UCSD-AML1 (cell line): ENCODE measurements around the gene SMPDL3B.
"Not testable (repeated sequence)": the region's sequence is repeated elsewhere in the genome, so short reads cannot be mapped to it uniquely, and the experiment has no call there.

ENCODE experiments used
- DNase-seq: peaks from one replicate; lab custom pipeline; 2025; ENCODE audit not compliant: unreplicated experiment; lab: John Stamatoyannopoulos, UW

Gene SMPDL3B

DNA sequence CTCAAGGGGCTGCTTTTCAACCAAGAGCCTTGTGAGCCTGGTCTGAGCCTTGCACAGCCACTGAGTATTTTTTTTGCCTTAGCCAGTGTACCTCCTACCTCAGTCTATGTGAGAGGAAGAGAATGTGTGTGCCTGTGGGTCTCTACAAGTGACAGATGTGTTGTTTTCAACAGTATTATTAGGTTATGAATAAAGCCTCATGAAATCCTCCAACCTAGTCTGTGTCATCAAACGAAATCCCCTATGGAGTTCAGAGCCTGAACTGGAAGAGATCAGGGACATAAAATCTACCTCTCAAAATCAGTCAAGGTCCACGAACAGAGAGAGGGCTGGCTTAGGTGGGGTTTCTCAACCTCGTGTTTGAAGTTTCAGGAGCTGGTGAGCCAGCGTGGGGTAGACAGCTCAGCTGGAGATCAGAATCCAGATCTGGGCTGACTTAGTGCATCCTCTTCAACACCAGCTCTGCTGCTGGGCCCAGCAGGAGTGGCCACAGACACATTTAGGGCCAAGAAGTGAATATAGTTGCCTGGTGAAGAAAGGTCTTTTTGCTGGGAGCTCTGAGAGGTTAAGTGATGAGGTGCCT, 33.2 kb downstream of the SMPDL3B start:
- no peak for DNase-seq

DNA sequence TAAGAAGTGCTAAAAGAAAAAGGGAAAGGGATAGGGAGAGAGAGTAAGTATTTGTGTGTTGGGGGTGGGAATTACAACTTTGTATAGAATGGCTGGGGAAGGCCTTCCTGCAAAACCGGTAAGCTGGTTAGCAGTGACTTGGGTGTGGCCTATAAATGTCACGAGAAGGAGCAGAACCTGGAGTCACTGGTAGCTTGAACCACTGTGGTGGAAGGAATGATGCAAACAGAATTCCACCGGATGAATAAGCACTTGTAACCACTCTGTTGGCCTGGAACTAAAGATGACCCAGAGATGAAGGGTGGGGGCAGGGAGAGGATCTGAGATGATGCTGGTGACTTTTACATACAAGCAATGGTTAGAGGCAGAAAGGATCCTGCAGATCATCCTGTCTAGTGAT, 33.9 kb downstream of the SMPDL3B start:
- no peak for DNase-seq

DNA sequence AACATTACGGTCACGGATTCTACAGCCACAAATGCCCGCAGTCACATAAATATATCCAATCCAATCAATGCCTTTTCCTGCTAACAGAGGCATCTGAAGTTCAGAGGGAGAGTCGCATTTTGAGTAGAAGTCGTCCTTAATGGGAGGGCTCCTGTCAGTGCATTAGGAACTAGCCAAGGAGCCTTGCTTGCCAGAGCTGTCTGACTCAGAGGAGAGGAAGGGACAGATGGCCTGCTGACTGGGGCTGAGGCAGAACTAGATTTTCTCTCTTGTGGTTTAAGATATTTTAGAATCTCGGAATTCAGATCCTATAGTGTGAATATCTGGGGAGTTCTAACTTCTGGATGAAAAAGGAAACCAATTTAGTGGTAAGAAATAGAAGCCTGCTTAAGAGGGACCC, 35.6 kb downstream of the SMPDL3B start:
- no peak for DNase-seq

DNA sequence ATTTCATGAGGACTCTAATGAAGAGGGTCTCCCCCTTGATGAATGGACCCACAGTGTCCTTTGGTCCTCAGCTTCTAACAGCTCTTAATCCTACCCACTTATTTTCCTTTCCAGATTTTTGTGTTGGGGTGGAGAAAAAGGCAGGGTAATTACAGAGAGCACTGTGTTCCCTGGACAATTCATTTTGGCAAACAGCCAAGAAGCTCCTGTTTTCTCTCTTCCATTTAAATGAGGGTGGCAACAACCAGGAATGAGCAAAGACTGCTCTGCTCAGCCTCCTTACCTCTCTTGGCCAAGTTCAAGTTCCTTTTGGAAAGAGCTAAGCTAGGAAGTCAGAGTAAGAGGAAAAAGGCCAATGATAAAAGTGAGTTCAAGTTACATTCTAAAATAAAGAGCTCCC, 36.9 kb downstream of the SMPDL3B start:
- no peak for DNase-seq

DNA sequence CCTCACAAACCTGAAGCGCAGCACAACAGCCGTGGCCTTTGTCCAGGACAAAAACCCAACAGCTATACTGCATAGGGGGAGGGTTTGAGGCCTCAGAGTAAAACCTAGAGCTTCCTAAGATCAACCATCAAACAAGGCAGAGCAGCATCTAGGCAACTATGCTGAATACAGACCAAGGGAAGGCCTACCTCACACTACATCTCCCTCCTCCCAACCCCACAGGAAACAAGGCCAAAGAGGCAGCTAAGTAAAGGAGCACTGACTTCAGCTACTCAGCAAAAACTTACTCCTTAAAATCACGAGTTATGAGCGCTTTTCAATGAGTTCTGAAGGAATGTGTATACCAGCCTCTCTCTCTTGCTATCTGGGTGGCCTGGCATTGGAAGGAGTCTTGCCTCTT, 37.3 kb downstream of the SMPDL3B start:
- no peak for DNase-seq

DNA sequence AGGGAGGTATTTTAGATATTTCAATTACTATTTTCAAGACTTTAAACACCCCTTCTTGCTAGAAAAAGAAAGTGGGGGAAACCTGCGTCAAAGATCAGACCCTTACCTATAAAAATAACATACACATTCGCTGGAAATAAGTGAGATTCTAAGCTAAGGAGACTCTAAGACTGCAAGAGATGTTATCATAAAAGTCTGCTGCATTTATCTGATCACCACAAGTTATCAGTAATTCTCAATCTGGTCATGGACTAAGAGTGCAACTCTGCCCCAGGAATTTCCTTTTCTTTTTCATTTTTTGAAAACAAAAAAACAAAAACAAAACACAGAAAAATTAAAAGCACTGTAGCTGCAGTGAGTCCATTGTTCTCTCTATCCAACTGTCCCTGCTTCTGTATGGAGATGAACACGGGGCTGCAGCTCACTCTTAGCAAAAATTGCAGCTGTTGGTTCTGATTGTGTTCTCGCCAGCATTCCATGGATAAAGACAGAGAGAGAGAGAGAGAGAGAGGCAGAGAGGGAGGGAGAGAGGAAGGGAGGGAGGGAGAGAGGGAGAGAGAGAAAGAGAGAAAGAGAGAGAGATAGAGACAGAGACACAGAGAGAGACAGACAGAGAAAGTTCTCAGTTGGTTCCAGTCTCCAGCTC, 39.1 kb downstream of the SMPDL3B start:
- DNase-seq, result no peak

DNA sequence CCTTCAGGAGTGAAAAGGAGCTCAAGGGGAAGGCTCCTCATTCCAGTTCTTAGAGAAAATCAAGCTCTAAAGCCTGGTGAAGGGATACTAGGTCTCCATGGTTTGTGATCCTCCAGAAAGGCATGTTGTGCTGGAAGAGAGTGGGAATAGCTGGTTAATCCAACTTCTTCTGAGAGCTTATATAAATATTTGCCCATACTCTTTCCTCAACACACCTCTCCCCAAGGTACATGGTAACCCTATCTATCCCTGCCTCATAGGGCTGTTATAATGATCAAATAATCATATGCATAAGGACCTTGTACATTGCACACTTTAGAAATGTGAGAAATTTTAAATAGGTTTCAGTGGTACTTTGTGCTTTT, 39.6 kb downstream of the SMPDL3B start:
- no peak for DNase-seq

DNA sequence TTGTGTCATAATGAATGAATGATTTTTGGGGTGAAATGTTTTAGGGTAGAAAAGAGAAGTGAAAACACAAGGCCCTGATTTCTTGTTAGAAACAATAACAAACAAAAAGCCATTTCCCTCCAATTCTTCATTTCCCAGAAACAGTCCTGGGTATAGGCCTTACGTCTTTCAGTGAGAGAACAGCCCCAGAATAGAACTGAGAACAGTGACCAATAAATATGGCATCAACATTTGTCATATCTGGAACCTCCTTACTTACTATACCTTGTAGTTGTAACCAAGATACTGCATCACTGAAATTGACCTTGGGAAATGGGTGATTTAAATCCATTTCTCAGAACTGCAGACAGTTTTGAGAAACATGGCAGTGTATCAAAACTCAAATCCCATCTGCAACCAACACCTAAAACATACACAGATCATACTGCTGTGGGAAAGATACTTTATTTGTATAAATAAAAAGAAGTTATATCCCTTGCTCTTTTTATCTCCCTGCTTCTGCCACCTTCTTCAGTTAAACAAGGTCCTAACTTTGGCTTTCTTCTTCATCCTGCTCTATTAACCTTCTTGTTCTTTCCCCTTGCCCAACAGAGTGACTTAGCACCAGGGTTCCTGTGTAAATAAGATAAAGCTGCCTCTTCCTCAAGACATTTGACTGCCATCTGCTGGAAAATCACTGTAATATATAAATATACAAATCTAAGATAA, 44.5 kb downstream of the SMPDL3B start:
- no peak for DNase-seq

DNA sequence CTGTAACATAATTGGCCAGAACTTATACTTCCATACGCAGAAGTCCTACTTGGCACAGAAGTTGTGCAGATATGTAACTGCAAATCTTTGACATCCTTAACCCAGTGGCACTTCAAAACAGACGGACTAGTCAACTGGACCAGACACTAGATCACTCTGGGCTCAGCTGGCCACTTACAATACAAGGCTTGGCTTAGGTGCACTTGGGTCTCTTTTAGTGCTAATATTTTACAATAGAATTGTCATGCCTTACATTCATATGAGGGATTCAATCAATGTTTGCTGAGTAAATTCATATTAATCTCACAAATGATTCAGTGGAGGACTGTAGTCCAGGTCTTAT, 45.0 kb downstream of the SMPDL3B start:
- no peak for DNase-seq

DNA sequence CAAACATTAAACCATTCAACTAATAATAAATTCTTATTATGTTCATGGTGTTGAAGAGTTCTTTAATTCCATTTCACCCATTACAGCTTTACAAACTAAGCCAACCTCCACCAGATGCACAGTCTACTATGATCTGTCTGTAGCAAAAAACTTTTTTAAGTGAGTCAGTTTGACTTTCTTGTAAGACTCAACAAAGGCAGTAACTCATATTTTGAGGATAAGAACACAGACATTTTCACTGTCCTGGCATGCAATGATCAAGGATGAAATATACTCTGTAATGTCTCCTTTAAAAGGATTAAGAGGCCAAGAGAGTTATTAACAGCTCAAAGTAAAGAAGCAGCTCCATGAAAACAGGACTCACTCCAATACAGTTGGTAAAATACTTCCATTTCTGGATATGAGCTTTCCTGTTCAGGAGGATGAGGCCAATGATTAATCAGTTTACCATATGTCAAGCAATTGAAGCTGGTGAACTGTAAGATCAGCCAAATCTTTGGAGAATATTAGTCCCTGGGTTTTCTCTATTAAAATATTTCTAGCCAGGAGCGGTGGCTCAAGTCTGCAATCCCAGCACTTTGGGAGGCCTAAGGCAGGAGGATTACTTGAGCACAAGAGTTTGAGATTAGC, 45.5 kb downstream of the SMPDL3B start:
- no peak for DNase-seq

DNA sequence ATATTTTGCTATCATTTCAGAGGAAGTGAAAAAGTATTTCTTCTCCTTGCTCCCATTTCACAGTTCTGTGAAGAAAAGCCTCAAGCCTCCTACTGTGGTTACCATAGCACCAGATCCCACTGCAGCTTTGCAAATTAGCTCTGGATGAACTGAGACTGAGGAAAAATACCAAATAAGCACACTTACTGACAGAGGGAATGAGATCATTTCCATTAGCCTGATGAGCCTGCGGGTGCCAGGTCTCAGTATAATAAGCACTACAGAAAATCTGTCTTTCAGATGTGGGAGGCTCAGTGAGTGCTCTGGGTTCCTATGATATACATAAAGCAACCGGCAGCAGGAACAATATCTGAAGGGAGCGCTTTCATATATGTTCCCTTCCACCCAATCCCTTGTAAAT, 46.3 kb downstream of the SMPDL3B start:
- no peak for DNase-seq

DNA sequence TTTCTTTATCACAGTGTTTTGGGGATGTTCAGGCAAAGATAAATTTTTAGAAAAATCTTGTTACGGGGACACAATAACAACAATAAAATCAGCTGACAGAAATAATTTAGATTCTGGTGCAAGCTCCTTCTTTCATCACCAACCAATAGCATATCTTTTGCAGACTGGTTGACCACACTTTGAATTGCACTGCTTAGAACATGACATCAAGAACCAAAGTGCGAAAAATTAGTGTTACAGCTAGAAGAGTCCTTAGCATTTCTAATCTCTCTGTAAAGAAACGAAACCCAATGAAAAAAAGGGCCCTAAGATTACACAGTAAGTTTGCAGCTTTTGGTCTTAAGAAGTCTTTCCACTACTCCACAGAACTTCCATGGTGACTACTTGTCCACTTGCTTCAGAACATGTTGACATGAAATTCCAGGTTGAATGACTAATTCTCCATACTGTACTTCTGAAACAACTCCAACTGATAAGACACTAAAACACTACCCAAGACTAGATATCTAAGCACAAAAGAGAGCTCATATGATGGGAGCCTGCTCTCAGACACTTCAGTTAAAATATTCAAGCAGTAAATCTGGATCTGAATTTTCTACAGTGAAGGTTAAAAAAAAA, 56.2 kb downstream of the SMPDL3B start:
- no peak for DNase-seq

DNA sequence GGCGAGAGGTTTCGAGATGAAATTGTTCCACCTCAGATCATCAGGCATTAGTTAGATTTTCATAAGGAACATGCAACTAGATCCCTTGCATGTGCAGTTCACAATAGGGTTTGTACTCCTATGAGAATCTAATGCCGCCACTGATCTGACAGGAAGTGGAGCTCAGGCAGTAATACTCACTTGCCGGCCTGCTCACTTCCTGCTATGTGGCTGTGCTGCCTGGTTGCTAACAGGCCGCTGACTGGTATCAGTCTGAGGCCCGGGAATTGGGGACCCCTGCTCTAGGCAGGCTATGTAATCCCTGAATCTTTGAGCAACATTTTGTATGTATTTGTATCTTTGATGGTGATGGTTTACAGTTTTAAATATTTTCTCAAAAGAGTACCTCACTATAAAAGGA, 57.5 kb downstream of the SMPDL3B start:
- DNase-seq, result peak; percentile 49

DNA sequence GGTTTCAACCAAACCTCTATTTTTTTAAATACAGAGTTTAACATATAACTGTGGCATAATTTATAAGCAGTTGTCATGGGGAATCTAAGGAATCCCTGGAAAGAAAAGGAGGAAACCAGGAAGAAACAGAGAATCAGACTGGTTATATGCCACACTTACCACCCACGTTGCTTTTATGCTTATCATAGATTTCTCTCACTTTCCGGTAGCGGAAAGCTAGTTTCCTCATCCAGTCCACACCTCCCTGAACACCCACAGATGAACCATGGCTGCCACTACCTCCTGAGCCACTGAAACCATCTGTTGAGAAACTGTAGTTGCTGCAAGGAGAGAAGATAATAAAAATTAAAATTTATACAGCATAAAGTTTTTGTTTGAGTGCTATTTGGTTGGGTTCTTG, 58.4 kb downstream of the SMPDL3B start:
- no peak for DNase-seq

DNA sequence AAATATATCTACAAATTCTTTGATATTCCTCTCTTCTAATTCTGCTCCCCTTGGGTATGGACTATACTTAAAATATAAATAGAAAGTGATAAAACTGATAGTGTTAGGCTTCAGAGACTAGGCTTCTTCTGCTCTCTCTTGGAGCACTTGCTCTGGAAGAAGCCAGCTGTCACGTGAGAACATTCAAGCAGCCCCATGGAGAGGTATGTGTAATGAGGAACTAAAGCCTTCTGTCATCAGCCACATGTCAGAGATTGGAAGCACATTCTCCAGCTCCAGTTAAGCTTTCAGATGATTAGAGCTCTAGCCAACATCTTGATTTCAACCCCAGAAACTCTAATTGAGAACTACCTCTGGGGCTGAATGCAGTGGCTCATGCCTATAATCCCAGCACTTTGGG, 59.3 kb downstream of the SMPDL3B start:
- DNase-seq, result no peak

DNA sequence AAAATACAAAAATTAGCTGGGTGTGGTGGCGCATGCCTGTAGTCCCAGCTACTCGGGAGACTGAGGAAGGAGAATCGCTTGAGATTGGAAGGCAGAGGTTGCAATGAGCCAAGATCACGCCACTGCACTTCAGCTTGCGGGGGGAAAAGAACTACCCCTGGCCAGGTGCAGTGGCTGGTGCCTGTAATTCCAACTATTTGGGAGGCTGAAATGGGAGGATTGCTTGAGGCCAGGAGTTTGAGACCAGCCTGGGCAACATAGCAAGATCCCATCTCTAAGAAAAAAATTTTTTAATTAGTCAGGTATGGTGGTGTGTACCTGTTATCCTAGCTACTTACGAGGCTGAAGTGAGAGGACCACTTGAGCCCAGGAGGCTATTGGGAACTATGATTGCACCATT, 59.7 kb downstream of the SMPDL3B start:
- DNase-seq, result not testable (repeated sequence)

DNA sequence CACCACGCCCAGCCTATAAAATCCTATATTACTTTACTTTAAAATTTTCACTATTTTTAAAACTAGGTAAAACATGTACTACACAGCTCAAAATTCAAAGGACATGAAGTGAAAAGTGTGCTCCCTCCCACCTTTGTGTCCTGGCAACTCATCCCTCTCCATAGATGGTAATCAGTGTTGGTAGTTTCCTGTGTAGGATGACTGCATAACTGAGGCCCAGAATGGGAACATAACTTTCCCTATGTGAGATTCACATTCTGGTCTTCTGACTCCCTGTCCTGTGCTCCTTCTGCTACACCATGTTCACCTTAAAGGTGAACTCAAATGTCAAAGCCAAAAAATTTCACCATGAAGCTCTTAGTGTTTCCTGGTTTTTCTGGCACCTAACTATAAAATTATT, 64.3 kb downstream of the SMPDL3B start:
- no peak for DNase-seq

DNA sequence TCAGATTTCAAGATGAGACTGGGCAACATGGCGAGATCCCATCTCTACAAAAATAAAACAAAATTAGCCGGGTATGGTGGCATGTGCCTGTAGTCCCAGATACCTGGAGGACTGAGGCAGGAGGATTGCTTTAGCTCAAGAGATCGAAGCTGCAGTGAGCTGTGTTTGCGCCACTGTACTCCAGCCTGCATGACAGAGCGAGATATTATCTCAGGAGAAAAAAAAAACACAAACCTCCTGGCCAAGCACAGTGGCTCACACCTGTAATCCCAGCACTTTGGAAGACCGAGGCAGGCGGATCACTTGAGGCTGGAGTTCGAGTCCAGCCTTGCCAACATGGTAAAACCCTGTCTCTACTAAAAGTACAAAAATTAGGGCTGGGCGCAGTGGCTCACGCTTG, 67.8 kb downstream of the SMPDL3B start:
- no peak for DNase-seq

DNA sequence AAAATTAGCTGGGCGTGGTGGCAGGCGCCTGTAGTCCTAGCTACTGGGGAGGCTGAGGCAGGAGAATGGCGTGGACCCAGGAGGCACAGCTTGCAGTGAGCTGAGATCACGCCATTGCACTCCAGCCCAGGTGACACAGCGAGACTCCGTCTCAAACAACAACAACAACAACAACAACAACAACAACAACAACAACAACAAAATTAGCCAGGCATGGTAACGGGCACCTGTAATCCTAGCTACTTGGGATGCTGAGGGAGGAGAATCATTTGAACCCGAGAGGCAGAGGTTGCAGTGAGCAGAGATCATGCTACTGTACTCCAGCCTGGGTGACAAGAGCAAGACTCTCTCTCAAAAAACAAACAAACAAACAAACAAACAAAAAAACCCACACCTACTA, 68.3 kb downstream of the SMPDL3B start:
- not testable (repeated sequence) for DNase-seq
